HEK293T (cell line): ENCODE data around the gene TNMD.

Experiments
- ARNT ChIP-seq: fragments of 450-650 bp; IDR thresholded peaks from 2 replicates; pipeline ENCODE4 v1.6.1; 2017; ENCODE audit warnings: mild to moderate bottlenecking
- ELF4 ChIP-seq: fragments of 450-650 bp; IDR thresholded peaks from 2 replicates; pipeline ENCODE4 v1.6.1; 2017; ENCODE audit warnings: antibody characterized with exemption
- FOXA1 ChIP-seq: fragments of 450-650 bp; IDR thresholded peaks from 2 replicates; pipeline ENCODE4 v1.6.1; 2016; ENCODE audit warnings: mild to moderate bottlenecking
- FOXK2 ChIP-seq: fragments of 450-650 bp; IDR thresholded peaks from 2 replicates; pipeline ENCODE4 v1.6.1; 2016; ENCODE audit warnings: mild to moderate bottlenecking
- FOXM1 ChIP-seq: fragments of 450-650 bp; IDR thresholded peaks from 2 replicates; pipeline ENCODE4 v1.6.1; 2017; ENCODE audit warnings: mild to moderate bottlenecking, borderline replicate concordance
- NFRKB ChIP-seq: fragments of 450-650 bp; IDR thresholded peaks from 2 replicates; pipeline ENCODE4 v1.6.1; 2016; ENCODE audit warnings: mild to moderate bottlenecking, moderate library complexity
- SP1 ChIP-seq: fragments of 450-650 bp; IDR thresholded peaks from 2 replicates; pipeline ENCODE4 v1.6.1; 2017
- TARDBP ChIP-seq: fragments of 450-650 bp; IDR thresholded peaks from 2 replicates; pipeline ENCODE4 v1.6.1; 2016

- no peak for TF ChIP-seq ARNT
- no peak for TF ChIP-seq FOXA1
- TF ChIP-seq SP1: no peak
- TF ChIP-seq FOXK2: no peak
- TF ChIP-seq ELF4: no peak
- no peak for TF ChIP-seq NFRKB
- no peak for TF ChIP-seq TARDBP
- no peak for TF ChIP-seq FOXM1
Measured at GRCh38 chrX:100593126-100593525, 8.4 kb downstream of the TNMD start.
